KMS-11 (cell line): ENCODE measurements around the gene AGAP1.

Experiments used
- H2AFZ ChIP-seq: fragments of 200-600 bp; sonication (generic); 2 replicates; pipeline ENCODE4 v1.6.1; 2016; ENCODE audit warnings: antibody characterized with exemption, mixed run types, low read depth
- H3K27ac ChIP-seq: fragments of 200-600 bp; sonication (generic); 2 replicates; pipeline ENCODE4 v1.6.1; 2016; ENCODE audit warnings: mild to moderate bottlenecking, mixed run types
- H3K27me3 ChIP-seq: fragments of 200-600 bp; sonication (generic); 2 replicates; pipeline ENCODE4 v1.6.1; 2017; ENCODE audit warnings: mild to moderate bottlenecking, low read depth, mixed run types, moderate library complexity; ENCODE audit not compliant: insufficient read depth
- H3K36me3 ChIP-seq: fragments of 200-600 bp; sonication (generic); 2 replicates; pipeline ENCODE4 v1.6.1; 2017; ENCODE audit warnings: mild to moderate bottlenecking, mixed run types; ENCODE audit not compliant: insufficient read depth
- H3K4me1 ChIP-seq: fragments of 200-600 bp; sonication (generic); 2 replicates; pipeline ENCODE4 v1.6.1; 2016; ENCODE audit warnings: mild to moderate bottlenecking, low read depth, mixed run types; ENCODE audit not compliant: poor library complexity, severe bottlenecking
- H3K4me2 ChIP-seq: fragments of 200-600 bp; sonication (generic); 2 replicates; pipeline ENCODE4 v1.7.0; 2016; ENCODE audit warnings: mild to moderate bottlenecking, mixed run types
- H3K4me3 ChIP-seq: fragments of 200-600 bp; sonication (generic); IDR thresholded peaks from 2 replicates; pipeline ENCODE4 v1.6.1; 2017; ENCODE audit warnings: low read depth, low read length, mixed read lengths; ENCODE audit not compliant: insufficient read depth
- H3K79me2 ChIP-seq: fragments of 200-600 bp; sonication (generic); 2 replicates; pipeline ENCODE4 v1.6.1; 2016; ENCODE audit warnings: low read depth, mixed run types; ENCODE audit not compliant: insufficient read depth
- H3K9ac ChIP-seq: fragments of 200-600 bp; sonication (generic); 2 replicates; pipeline ENCODE4 v1.6.1; 2016; ENCODE audit warnings: mild to moderate bottlenecking, mixed run types
- H4K20me1 ChIP-seq: fragments of 200-600 bp; sonication (generic); 2 replicates; pipeline ENCODE4 v1.6.1; 2016; ENCODE audit warnings: mild to moderate bottlenecking, mixed run types; ENCODE audit not compliant: insufficient read depth
- TF ChIP-seq, protein P1 (sequence below): fragments of 200-600 bp; sonication (generic); conservative IDR thresholded peaks from 2 replicates; pipeline ENCODE4 v1.6.1; 2017; ENCODE audit warnings: low read depth, mild to moderate bottlenecking, antibody characterized with exemption, low read length, moderate library complexity, mixed read lengths

AGAP1 gene

DNA sequence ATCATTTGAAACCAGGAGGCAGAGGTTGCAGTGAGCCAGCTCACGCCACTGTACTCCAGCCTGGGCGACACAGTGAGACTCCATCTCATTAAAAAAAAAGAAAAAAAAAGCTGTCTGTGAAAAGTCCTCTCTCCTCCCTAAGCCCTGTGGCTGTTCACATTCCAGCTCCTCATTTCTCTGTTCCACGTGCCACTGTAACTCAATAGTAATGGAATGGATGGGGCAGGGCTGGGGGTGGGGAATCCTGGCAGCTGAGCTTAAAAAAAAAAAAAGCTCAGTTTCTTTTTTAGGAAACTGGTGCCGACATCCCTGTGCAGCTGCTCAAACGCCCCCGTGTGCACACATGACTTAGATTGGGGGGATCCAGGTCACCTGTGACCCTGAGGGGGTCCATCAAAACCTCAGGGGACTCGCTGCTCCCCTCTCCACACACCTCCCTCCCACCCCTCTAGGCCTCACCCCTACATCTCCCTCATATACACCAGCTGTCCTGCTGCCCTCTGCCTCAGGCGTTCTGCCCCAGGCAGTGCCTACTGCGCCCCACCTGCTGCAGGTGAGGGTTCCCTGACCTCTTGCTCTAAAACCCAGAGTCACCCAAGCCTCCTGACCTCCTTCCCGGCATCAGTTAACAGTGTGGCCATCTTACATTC lies 255.4 kb downstream of the AGAP1 start:
- H3K9ac ChIP-seq: no peak overlapping the region
- H3K27me3 ChIP-seq: no peaks in the 10 kb centered on the region
- no peaks in the 10 kb centered on the region for H3K79me2 ChIP-seq
- H4K20me1 ChIP-seq: no peaks in the 10 kb centered on the region
- no peak overlapping the region for H3K4me3 ChIP-seq
- H3K4me1 ChIP-seq: peaks cover 16% of the 10 kb centered on the region
- TF ChIP-seq, protein P1, sequence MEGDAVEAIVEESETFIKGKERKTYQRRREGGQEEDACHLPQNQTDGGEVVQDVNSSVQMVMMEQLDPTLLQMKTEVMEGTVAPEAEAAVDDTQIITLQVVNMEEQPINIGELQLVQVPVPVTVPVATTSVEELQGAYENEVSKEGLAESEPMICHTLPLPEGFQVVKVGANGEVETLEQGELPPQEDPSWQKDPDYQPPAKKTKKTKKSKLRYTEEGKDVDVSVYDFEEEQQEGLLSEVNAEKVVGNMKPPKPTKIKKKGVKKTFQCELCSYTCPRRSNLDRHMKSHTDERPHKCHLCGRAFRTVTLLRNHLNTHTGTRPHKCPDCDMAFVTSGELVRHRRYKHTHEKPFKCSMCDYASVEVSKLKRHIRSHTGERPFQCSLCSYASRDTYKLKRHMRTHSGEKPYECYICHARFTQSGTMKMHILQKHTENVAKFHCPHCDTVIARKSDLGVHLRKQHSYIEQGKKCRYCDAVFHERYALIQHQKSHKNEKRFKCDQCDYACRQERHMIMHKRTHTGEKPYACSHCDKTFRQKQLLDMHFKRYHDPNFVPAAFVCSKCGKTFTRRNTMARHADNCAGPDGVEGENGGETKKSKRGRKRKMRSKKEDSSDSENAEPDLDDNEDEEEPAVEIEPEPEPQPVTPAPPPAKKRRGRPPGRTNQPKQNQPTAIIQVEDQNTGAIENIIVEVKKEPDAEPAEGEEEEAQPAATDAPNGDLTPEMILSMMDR: no peak
- no peak overlapping the region for H2AFZ ChIP-seq
- H3K4me2 ChIP-seq: no peak overlapping the region
- H3K36me3 ChIP-seq: no peaks in the 10 kb centered on the region
- H3K27ac ChIP-seq: no peak overlapping the region

DNA sequence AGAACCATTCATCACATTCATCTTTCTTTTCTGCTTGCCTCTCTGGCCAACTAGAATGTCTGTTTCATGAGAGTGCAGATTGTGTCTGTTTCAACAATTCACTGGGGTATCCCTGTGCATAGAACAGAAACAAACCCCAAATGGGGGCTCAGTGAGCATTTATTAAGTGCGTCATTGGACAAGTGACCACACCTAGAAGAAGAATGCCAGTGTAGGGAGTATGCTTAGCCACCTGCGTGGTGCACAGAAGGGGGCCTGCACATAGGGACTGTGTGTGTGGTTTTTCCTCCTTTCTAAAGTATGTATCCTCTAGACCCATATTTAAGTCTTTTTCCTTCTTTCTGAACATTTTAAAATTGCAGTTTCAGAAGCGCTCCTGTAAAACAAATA lies 255.9 kb downstream of the AGAP1 start:
- no peaks in the 10 kb centered on the region for H4K20me1 ChIP-seq
- no peak overlapping the region for H3K4me3 ChIP-seq
- H3K9ac ChIP-seq: no peak overlapping the region
- H3K4me1 ChIP-seq: peaks cover 16% of the 10 kb centered on the region
- H3K4me2 ChIP-seq: no peak overlapping the region
- no peak overlapping the region for H2AFZ ChIP-seq
- no peaks in the 10 kb centered on the region for H3K27me3 ChIP-seq
- TF ChIP-seq, protein P1: no peak
- H3K27ac ChIP-seq: no peak overlapping the region
- no peaks in the 10 kb centered on the region for H3K79me2 ChIP-seq
- no peaks in the 10 kb centered on the region for H3K36me3 ChIP-seq

DNA sequence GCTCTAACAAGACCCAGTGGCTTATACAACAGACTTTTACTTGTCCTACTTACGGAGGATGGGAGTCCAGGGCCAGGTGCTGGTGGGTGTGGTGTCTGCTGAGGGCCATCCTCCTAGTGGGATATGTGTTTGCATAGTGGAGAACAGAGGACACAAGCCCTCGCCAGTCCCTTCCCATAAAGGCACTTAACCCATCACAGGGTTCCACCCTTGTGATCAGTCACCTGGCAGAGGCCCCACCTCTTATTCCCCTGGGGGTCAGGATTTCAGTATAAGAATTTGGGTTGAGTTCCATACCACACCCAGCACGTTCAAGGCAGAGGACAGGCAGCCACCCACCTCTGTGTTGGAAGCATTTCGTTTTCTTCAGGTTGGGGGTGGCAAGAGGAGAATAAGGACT lies 259.0 kb downstream of the AGAP1 start:
- H3K4me2 ChIP-seq: no peak overlapping the region
- H3K79me2 ChIP-seq: no peaks in the 10 kb centered on the region
- H3K36me3 ChIP-seq: no peaks in the 10 kb centered on the region
- H3K4me3 ChIP-seq: no peak overlapping the region
- H3K27me3 ChIP-seq: no peaks in the 10 kb centered on the region
- no peak overlapping the region for H3K9ac ChIP-seq
- TF ChIP-seq, protein P1: no peak
- no peak overlapping the region for H2AFZ ChIP-seq
- no peaks in the 10 kb centered on the region for H4K20me1 ChIP-seq
- no peaks in the 10 kb centered on the region for H3K4me1 ChIP-seq
- no peak overlapping the region for H3K27ac ChIP-seq

DNA sequence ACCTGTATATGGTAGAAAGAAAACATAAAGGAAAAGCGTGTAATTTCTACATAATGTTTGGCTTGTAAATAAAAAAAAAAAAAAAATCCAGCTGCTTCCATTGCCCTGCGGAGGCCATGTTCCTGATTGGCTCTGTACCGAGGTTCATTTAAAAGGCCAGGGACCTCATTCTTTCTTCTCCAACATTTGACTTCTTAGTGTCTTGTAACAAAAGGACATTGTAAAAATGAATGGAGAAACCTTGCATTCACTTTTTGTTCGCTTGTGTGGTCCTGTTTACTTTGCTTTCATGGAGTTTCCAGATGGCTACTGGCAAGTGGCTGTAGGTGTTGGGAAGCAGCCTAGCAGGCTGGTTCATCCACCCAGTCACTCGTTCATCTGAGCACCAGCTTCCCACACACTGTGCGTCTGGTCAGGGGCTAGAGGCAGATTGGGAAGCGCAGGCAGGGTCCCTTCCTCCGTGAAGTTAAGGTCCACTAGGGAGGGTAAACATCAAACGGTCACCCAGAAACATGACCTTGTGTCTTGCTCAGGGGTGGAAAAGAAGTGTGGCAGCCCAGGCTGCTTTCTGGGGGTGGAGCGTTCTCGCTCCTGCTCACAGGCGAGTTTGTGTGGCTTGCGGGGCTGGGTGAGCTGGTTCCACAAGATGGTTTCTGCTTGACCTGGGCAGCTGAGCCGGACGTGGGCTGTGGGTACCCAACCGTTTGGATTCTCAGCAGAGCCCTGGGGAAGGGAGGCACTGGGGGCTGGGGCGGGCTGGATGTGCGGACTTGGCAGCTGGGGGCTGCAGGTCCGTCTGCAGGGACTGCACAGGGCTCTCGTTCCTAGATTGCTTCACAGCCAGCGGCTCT lies 260.7 kb downstream of the AGAP1 start:
- Histone ChIP-seq H3K4me2 (no peak overlapping the region), H3K36me3 (no peaks in the 10 kb centered on the region), H3K27me3 (no peaks in the 10 kb centered on the region)

More for the DNA sequence above, 260.7 kb downstream of the AGAP1 start:
- TF ChIP-seq, protein P1: no peak
- H3K27ac ChIP-seq: no peak overlapping the region
- no peak overlapping the region for H2AFZ ChIP-seq
- H4K20me1 ChIP-seq: no peaks in the 10 kb centered on the region
- H3K9ac ChIP-seq: no peak overlapping the region
- H3K4me3 ChIP-seq: no peak overlapping the region
- H3K79me2 ChIP-seq: no peaks in the 10 kb centered on the region
- H3K4me1 ChIP-seq: no peaks in the 10 kb centered on the region
